NB4 (cell line): ENCODE measurements around the gene ADAMTS16.

Experiments
- DNase-seq: peaks from one replicate; pipeline ENCODE4 v3.0.0; 2010; ENCODE audit warnings: low read depth
- H3K4me3 ChIP-seq: one replicate; pipeline ENCODE4 v1.5.1; 2011; ENCODE audit warnings: mild to moderate bottlenecking, low read depth, low read length, moderate library complexity
- CTCF ChIP-seq: IDR thresholded peaks from one replicate; pipeline ENCODE4 v1.5.1; 2012; ENCODE audit warnings: low read depth, low read length
- MAX ChIP-seq: IDR thresholded peaks from 2 replicates; pipeline ENCODE4 v1.6.1; 2011; ENCODE audit warnings: low read depth, low read length
- MYC ChIP-seq: IDR thresholded peaks from 2 replicates; pipeline ENCODE4 v1.6.1; 2011; ENCODE audit warnings: low read depth, low read length
- POLR2A ChIP-seq: IDR thresholded peaks from 2 replicates; pipeline ENCODE4 v1.6.1; 2011; ENCODE audit warnings: mild to moderate bottlenecking; ENCODE audit not compliant: insufficient read length; ENCODE audit errors: extremely low read depth

Gene ADAMTS16

GRCh38 chr5:5341531-5342292 lies 201.6 kb downstream of the ADAMTS16 start:
- TF ChIP-seq CTCF (no peak), MAX (no peak), MYC (no peak), POLR2A (no peak)
- H3K4me3 ChIP-seq = no peak overlapping the region
- DNase-seq = no peak

GRCh38 chr5:5342784-5343183 lies 202.7 kb downstream of the ADAMTS16 start:
- no peak for DNase-seq
- TF ChIP-seq MAX = no peak
- TF ChIP-seq POLR2A = no peak
- no peak for TF ChIP-seq CTCF
- no peak for TF ChIP-seq MYC
- no peak overlapping the region for H3K4me3 ChIP-seq

GRCh38 chr5:5343568-5343967 lies 203.4 kb downstream of the ADAMTS16 start:
- H3K4me3 ChIP-seq = no peak overlapping the region
- no peak for DNase-seq
- TF ChIP-seq MYC = no peak
- TF ChIP-seq POLR2A = no peak
- no peak for TF ChIP-seq MAX
- TF ChIP-seq CTCF = no peak

- H3K4me3 ChIP-seq = no peak overlapping the region
- no peak for DNase-seq
- TF ChIP-seq MAX (no peak), POLR2A (no peak), MYC (no peak), CTCF (no peak)
These were observed 204.0 kb downstream of the ADAMTS16 start for GRCh38 chr5:5344051-5344571.

GRCh38 chr5:5344606-5345005 lies 204.5 kb downstream of the ADAMTS16 start:
- TF ChIP-seq POLR2A (no peak), CTCF (no peak), MAX (no peak), MYC (no peak)
- DNase-seq = peak; percentile 24
- no peak overlapping the region for H3K4me3 ChIP-seq
